Endothelial cell of umbilical vein (primary cell): ENCODE data around the gene MKLN1.

Experiments used
- CTCF ChIP-seq, 2 donors: IDR thresholded peaks; 1 replicate in 1 of 2; 2 replicates in 1 of 2; pipeline ENCODE4 v1.5.1; 2011; ENCODE audit warnings: low read length in 2 of 2, mild to moderate bottlenecking in 2 of 2, moderate library complexity in 2 of 2, control low read depth in 1 of 2, inconsistent platforms in 1 of 2, low read depth in 1 of 2; ENCODE audit not compliant: insufficient read depth in 1 of 2; ENCODE audit errors: extremely low read depth in 1 of 2
- EZH2 ChIP-seq: IDR thresholded peaks from 2 replicates; pipeline ENCODE4 v1.6.1; 2012; ENCODE audit warnings: borderline replicate concordance, low read depth, mild to moderate bottlenecking, moderate library complexity, low read length, inconsistent platforms; ENCODE audit not compliant: severe bottlenecking
- FOS ChIP-seq: IDR thresholded peaks from 2 replicates; pipeline ENCODE4 v1.6.1; 2011; ENCODE audit warnings: mild to moderate bottlenecking, low read length, moderate library complexity, borderline replicate concordance; ENCODE audit not compliant: insufficient read depth
- JUN ChIP-seq: IDR thresholded peaks from 2 replicates; pipeline ENCODE4 v1.6.1; 2011; ENCODE audit warnings: borderline replicate concordance, low read depth; ENCODE audit not compliant: insufficient read length, insufficient read depth
- MAX ChIP-seq: IDR thresholded peaks from 2 replicates; pipeline ENCODE4 v1.6.1; 2011; ENCODE audit not compliant: insufficient read depth, insufficient read length
- POLR2A ChIP-seq: IDR thresholded peaks from 2 replicates; pipeline ENCODE4 v1.6.1; 2012; ENCODE audit warnings: low read depth, mild to moderate bottlenecking, control low read depth, low read length
- POLR2AphosphoS5 ChIP-seq: IDR thresholded peaks from 2 replicates; pipeline ENCODE4 v1.6.1; 2012; ENCODE audit warnings: low read depth, mild to moderate bottlenecking, control low read depth, low read length, moderate library complexity; ENCODE audit not compliant: insufficient read depth

- no peak for TF ChIP-seq POLR2A
- TF ChIP-seq CTCF (IDR thresholded peaks at IDR 0.05; ENCODE audit: extremely low read depth in 1 of 2, insufficient read depth in 1 of 2, low read depth in 1 of 2, low read length in 2 of 2) = no peak
- no peak for TF ChIP-seq EZH2
- TF ChIP-seq MAX = no peak
- no peak for TF ChIP-seq FOS
- no peak for TF ChIP-seq JUN
- TF ChIP-seq POLR2AphosphoS5 = no peak
Observed at GRCh38 chr7:131391145-131391544, 63.5 kb downstream of the MKLN1 start.
